SHP77 (cell line): ENCODE results near the gene ACVR1.

Experiments used
- DNase-seq, 2 experiments: peaks; one replicate each; lab custom pipeline; 2025; lab: John Stamatoyannopoulos, UW

The ACVR1 gene

DNA sequence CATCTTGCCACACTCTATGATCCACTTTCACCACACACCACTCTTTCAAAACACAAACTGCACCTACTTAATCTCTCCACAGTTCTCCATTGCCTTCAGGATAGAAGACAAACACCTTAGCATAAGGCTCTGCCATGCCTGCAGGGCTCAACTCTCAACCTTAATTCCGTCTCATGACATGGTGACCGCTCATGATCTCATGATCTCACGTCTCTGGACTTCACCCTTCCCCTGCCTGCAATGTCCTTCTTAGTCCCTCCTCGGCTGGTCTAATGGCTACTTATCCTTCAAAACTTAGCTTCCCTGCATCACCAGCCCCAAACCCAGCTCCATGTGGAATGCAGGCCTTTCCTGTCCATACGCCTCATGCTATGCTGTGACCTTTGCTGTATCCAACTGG lies 85.3 kb downstream of the ACVR1 start:
- no peak for DNase-seq

DNA sequence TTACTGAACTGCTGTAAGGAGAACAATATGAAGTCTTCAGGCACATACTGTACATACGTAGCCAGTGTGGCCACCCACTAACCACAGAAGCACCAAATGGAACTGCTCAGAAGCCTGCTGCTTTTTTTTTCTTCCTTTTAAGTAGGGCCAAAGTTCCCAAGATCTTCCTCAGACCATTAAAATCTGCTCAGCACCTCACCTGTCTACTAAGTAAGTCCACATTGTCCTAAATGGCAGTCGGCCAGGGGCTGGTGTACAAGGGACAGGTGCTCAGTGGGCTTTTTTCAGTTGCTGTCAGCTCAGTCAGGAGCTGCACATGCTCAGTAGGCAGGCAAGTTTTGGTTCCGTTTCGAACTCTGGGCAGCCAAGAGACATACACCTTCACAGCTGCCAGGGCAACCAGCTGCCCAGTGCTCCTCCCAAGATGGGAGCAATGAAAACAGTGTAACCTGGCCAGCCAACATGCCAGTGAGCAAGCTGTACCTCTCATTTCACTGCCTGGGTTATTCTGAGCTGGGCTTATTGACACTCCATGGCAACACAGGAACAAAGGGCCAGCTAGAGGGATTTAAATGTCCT lies 86.1 kb downstream of the ACVR1 start:
- DNase-seq, result peak in 1 of 2 experiments; percentile 18

DNA sequence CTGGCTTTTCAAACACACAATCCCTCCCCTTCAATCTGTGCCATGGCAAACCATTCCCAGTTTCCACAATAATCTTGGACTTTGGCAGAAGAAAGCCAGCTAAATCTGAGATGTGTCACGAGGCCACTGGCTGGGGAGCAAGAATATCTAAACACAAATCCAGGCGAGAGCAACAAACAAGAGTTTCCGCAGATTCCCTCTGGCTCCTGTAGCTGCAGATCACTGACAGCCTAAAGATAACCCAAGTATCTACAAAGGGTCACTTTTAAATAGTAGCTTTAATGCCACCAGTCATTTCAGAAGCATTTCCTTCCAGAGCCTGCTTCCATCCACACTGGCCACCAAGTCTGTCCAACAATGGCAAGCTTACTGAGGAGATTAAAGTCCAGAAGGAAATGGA lies 86.9 kb downstream of the ACVR1 start:
- DNase-seq, result no peak

DNA sequence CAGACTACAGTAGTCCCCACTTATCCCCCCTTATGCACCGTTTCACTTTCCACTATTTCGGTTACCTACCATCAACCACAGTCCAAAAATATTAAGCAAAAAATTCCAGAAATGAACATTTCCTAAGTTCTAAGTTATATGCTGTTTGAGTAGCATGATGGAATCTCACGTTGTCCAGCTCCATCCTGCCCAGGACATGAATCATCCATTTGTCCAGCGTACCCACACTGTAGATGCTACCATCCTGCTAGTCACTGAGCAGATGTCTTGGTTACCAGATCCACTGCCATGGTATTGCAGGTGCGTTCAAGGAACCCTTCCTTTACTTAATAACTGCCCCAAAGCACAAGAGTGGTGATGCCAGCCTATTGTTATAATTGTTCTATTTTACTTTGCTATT lies 87.9 kb downstream of the ACVR1 start:
- no peak for DNase-seq

DNA sequence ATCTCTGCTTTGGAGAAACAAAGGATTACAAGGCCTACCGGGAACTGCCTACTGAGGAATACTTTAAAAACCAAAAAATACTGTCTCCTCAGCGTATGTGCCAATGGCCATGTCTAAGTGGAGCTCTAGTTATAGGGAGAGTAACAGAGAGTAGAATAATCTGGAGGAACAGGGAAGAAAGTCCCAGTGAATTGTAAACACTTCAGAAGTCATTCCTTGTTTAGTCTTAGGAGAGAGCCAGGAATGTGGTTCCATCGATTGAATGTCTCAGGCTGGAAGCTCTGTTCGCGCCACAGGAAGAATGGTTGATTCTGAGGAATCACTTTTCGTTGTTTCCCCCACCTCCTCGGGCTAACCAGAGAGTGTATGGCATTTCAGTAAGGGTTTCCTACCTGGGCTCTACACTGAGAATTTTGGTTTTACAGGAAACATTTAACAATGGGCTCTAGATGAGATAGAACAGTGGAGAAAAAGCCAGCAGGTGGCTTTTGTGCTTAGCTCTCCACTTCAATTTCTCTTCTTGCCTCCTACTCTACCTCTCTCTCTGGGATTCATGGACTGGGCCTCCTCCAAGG lies 88.7 kb downstream of the ACVR1 start:
- DNase-seq, result no peak

DNA sequence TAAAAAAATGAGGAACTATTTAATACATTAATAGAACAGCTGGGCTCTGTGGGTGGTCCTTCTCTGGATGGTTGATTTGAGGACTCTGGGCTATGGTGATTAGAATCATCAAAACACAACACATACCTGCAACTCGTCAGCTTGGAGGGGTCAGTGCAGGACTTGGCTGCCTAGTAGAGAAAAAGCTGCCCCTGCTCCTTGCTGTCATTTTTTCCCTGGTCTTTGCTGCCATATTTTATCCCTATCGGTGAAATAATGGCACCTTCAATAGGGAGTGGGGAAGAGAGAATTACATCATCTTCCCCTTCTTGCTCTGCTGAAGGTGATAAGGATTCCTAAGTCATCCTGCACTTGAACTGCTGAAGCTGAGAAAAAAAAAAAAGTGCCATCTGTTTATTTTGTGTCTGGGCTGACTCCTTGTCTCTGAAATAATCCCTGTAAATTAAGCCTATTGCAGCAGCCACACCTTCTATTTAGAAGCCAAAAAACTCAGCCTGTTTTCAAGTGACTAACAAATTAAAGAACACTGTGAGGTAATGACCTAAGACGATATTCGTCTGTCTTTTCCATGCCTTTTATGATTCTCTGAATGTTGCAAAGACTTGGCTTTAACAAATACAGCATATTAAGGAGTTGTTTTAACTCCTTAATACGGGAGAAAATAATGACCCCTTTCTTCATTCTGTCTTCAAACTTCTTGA lies 89.3 kb downstream of the ACVR1 start:
- DNase-seq, result no peak

DNA sequence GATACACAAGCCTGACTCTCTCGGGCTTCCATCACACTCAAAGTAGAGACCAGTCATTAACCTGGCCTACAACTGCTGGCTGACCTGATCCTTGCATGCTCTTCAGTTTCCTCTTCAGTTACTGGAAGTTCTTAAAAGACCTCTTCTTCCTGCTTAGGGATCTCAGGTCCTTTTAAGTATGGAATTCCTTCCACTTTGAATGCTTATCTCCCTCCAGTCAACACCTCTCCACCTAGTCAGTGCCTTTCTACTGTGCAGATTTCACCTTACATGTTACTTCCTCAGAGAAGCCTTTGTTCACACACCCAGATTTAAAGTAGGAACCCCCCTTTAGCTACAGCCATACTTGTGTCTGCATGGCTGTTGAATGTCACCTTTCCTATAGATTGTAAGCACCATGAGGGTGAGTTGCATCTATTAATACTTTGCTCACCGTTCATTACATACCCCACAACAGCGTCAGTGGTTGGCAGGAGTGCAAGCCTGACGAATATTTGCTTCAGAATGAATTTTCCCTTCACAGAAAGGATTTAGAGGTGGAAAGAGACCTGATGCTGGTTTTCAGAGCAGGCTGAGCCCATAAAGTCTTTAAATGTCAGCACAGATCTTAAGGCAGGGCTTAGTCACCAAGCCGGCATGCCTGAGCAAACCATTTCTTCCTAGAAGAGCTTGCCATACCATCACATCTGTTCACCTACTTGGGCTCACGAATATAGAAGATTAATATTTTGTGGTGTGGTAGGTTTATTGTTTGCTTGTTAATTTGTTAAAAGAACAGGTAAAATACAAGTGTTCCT lies 90.1 kb downstream of the ACVR1 start:
- no peak for DNase-seq

DNA sequence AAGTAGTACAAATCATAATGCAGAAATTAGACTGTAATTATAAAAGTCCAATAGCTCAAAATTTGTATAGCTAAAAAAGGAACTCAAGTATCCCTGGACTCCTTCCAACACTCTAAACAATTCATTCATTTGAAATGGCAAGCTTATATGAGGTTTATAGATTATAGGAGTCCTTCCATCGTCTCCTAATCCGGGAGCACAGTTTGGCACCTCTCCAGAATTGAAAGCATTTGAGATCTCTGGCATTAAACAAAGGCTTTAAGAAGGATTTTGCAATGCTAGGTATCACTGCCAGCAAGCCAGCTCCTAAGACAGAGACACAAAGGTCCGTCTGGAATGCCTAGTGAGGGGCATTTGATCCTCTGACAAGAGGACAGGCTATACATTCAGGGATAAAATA lies 90.9 kb downstream of the ACVR1 start:
- peak; percentile 1 to 12 for DNase-seq

DNA sequence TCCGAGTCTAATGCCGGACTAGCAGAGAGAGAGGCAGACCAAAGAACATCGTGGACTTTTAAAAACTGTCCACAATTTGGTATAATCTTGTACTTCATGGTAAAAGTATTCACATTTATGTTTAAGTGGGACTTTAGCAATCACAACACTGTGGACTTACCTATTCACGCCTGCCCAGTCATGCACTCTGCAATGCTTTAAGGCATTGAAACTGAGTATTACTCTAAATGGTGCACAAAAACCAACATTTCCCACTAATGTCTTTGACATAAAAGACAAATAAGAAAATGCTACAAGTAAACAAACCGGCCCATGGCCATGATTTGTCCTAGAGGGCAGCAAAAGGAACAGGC lies 91.3 kb downstream of the ACVR1 start:
- no peak for DNase-seq

DNA sequence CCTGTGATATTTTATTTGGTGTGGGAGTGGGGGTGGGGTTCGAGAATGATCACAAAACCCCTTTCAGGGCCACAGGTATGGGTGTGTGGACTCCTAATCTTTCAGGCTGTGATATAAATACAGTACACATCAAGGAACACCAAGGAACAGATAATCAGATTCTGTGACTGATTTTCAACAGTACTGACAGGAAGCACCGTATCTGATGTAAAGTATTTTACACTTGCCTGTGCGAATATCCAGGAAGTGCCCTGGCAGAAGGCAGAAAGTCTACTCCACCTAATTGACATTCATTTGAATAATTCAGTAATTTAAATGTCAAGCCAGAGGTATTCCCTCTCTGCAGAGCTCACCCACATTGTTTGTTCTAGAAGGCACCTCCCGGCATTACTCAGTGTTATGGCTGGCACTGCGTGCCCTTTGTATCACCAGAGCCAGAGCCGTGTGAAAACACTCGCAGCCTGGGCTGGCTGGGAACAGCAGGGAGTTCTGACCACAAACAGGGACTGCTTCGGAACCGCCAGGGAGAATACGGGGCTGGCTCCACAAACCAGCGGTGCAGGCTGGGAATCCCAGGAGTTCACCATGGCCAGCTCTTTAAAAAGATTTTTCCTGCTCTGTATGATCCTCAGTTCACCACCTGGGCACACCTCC lies 91.8 kb downstream of the ACVR1 start:
- peak in 1 of 2 experiments; percentile 15 for DNase-seq

DNA sequence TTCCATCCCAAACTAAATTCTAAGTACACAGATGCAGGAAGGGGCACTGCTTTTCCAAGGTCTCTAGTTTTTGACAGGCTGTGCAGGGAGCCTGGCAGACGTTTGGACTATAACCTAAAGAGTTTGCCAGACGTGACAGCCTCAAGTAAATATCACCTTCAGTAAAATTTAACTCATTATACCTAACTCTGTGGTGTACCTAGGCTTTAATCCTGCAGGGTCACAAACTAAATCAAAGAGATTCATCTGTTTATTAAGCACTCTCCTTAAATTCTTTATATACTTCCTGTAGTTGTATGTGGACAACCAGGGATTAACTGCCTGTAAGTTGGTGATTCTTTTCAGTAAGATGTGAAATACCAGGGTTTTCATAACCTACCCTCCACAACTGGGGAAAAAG lies 92.9 kb downstream of the ACVR1 start:
- no peak for DNase-seq

DNA sequence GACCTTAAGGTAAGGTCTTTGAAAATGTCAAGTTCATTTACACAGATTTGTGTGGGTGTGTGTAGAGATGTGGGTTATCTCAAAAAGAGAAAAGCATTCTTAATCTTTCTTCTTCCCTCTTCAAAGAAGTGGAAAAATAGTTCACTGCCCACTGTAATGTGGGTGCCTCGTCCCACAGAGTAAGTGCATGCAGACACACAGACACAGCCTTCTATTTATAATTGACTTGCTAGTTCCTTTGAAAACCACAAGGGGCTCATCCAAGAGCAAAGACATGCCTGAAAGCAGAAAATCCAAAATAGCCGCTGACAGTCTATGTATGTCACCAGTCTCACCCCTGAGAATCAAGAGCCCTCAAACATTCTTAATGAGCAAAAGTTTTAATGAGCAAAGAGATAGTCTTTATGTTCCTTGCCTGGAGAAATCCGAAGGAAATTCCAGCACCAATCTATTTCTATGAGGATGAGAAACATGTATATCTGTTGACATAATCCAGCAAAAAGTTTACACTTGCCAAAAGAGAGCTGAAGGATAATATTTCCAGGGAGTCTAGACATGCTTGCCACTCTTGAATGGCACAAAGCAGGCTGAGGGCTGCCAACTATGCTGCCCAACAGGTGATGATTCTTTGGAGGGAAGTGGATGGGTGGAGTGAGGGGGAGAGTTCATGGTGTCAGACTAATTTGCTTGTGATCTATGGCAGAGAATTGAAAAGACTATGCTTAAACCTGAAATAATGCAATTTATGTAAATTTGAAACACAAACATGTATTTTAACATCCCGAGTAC lies 93.9 kb downstream of the ACVR1 start:
- DNase-seq, result no peak

DNA sequence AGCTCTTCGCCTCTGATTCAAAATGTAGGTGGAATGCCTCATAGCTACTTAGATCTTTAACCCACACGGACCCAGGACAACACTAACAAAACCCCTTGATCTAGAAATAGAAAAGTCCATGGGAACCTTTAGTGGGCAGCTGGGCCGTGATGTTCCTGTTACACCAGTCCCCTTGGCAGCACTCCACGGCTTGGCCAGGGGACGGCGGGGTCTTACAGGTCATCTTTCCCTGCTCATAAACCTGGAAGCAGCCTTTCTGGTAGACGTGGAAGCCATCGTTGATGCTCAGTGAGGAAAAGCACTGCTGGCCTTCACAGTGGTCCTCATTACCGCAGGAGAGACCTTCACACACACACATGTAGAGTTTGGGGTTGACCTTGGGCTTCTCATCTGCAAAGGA lies 95.9 kb downstream of the ACVR1 start:
- DNase-seq, result no peak

DNA sequence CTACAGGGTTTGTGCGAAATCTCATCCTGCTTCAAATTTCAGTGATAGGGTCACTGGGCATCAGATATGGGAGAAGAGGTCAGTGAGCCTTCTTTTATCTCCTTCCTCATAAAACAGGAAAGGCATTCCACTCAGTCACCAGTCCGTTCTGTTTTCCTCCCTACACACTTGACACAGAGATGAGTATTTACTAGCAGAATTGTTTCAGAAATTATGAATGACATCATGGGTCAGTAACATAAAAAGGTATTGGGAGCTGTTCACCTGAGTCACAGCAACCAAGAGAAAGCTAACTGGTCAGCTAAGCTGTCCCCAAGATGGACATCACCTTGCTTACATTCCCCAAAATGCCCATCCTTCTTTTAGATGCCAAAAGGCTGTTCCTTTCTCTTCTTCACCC lies 96.3 kb downstream of the ACVR1 start:
- no peak for DNase-seq

DNA sequence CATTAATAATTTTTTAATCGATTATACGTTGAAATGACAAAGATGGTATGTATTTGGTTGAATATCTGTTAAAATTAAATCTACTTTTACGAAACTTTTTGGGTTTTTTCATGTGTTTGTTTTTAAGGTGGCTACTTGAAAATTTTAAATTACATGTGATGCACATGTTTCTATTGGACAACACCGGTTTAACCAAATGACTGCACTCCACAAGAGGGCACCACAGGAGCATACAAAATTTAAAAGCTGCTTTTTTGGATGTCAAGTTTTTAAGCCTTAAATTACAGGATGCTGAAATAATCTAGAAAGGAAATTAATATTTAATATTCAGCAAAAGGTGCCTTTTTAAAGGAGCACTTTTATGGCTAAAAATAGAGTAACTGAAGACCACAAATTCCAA lies 98.7 kb downstream of the ACVR1 start:
- DNase-seq, result no peak

DNA sequence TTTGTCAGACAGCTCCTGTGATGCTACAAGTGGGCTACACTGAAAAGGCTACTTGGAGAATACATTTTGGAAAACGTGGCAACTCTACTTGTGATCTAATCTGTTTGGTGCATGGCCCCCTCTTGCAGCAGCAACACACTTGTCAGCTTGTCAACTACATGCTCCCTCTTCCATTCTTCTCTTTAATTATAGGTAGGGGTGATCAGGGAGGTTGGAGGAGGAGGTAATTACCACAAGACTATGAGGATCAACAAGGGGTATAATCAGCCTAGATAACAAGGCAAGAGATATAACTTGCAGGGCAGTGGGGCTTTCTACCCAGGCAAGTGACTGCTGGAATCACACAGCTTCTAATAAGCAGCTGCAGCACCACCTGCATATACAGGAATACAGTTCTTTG lies 104.9 kb downstream of the ACVR1 start:
- DNase-seq, result no peak

DNA sequence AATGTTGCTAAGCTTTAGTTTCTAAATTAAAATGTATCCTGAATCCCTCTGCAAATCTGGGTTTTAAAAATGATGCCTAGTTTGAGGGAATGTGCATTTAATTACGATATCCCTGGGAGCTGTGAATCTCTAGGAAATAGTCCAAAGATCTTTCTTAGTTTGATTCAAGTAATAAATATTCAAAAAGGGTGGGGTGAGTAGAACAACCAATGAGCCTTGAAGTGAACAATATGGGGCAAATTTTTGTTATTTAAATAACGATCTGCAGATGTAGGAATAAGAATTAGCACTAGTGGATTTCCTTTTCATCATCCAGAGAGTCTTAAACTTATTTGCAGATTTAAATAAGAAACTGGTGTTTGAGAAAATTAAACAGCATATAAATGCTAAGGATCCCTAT lies 106.3 kb downstream of the ACVR1 start:
- DNase-seq, result no peak

DNA sequence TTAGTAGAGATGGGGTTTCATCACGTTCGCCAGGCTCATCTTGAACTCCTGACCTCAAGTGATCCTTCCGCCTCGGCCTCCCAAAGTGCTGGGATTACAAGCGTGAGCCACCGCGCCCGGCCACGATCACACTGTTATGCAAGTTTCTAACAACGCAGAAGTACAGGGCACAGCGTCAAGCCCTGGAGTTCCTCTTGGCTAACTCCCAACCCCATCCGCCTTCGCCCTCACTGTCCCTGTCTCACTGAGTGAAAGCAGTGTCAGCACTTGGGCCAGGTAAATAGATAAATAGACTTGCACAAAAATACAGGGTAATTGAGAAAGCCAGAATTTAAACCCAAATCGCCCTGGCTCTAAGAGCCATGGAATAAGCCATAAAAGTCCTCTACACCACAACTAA lies 111.7 kb downstream of the ACVR1 start:
- no peak for DNase-seq

DNA sequence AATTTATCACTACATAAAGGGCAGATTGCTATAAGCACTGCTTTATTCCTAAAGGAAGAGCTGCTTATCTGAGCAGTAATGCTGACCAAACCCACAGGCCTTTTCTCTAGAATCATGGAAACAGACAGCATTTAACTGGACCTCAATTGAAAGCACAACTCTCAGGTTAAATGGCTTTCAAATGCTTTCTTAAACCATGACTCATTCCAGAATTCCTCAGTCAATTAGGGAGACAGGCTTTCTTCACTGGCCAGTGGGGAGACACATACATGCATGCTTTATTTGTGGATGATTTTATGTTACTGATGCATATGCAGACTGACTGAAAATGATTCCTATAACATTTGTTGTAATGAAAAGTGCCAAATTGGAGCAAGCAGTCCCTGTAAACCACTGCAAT lies 114.6 kb downstream of the ACVR1 start:
- no peak for DNase-seq

DNA sequence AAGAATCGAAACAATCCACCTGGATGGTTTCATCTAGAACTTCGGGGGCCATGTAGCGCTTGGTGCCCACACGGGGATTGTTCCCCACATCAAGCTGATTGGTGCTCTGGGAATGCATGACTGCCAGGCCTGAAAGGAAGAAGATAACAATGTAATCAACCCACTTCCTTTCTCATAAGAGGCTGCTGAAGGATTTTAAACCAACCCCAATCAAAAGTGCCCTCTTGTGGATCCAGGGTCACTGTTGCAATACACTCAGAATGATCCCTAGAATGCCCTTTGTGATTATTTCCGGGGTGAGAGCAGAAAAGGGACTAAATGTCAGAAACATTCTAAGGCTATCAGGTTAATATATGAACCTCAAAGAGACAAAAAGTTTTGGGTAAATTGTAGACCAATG lies 115.2 kb downstream of the ACVR1 start:
- DNase-seq, result no peak

DNA sequence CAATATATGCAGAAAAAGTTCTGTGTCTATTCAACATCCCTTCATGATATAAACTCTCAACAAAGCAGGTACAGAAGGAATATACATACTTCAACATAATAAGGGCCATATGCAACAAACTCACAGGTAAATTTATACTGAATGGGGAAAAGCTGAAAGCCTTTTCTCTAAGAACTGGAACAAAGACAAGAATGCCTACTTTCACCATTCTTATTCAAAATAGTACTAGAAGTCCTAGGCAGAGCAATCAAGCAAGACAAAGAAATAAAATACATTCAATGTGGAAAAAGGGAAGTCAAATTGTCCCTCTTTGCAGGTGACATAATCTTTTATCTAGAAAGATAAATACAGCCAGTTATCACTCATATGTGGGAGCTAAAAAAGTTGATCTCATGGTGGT lies 116.3 kb downstream of the ACVR1 start:
- DNase-seq, result no peak

DNA sequence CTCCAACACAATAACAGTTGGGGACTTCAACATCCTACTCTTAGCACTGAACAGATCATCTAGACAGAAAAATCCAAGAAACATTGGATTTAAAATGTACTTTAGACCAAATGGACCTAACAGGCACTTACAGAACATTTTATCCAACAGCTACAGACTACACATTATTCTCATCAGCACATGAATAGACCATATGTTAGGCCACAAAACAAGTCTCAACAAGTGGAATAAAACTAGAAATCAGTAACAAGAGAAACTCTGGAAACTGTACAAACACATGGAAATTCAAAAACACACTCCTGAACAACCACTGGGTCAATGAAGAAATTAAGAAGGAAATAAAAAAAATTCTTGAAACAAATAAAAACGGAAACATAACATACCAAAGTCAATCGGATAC lies 117.5 kb downstream of the ACVR1 start:
- DNase-seq, result no peak
